ENCODE data around the gene STX17.

The STX17 gene

GRCh38 chr9:99973455-99973854 is 67.0 kb downstream of the STX17 start:
- TF ChIP-seq CTCF (IDR thresholded peaks at IDR 0.05) = no peak

- TF ChIP-seq CTCF (IDR thresholded peaks at IDR 0.05) = no peak
Measured at GRCh38 chr9:99977033-99977792, 70.8 kb downstream of the STX17 start.

GRCh38 chr9:99978221-99978620 is 71.8 kb downstream of the STX17 start:
- TF ChIP-seq CTCF (IDR thresholded peaks at IDR 0.05) = no peak

GRCh38 chr9:99980598-99980997 is 74.1 kb downstream of the STX17 start:
- no peak for TF ChIP-seq CTCF (IDR thresholded peaks at IDR 0.05)

- no peak for TF ChIP-seq CTCF (IDR thresholded peaks at IDR 0.05)
Measured at GRCh38 chr9:99986642-99987041, 80.2 kb downstream of the STX17 start.

- no peak for TF ChIP-seq CTCF (IDR thresholded peaks at IDR 0.05)
Measured at GRCh38 chr9:99998266-99998665, 91.8 kb downstream of the STX17 start.

GRCh38 chr9:99998866-99999265 is 92.4 kb downstream of the STX17 start:
- TF ChIP-seq CTCF (IDR thresholded peaks at IDR 0.05) = no peak

- no peak for TF ChIP-seq CTCF (IDR thresholded peaks at IDR 0.05)
Measured at GRCh38 chr9:99999797-100000196, 93.3 kb downstream of the STX17 start.
